ENCODE data around the gene KIRREL3. TPM values are rescaled to one million over a fixed set of nuclear protein-coding genes. Genes with fewer than 3 reads are reported as not detected.
A peak's percentile ranks its signal among the peaks of the same experiment; 100 is the strongest.

The KIRREL3 gene
- total and polyA plus RNA-seq, 9 of the 15 experiments (the other 6 are each of a cell fraction or from before 2014, with no cell fraction given), result 0.04 to 0.10 TPM; not detected in 7

- TF ChIP-seq REST (IDR thresholded peaks at IDR 0.05; ENCODE audit: borderline replicate concordance), result peak; percentile 98
- peak; percentile 95 for TF ChIP-seq REST (CRISPR knock-in tag; IDR thresholded peaks at IDR 0.05; ENCODE audit: low read depth)
- 0 out of 2 replicates have a peak, but pooled peaks have one; percentile 48 for TF ChIP-seq ZNF232 (CRISPR knock-in tag; IDR thresholded peaks at IDR 0.05)
- TF ChIP-seq POLR2AphosphoS5 (IDR thresholded peaks at IDR 0.05; ENCODE audit: control insufficient read depth, insufficient read depth, low read depth, low read length), result no peak
- no peak for TF ChIP-seq ZFX (CRISPR knock-in tag; IDR thresholded peaks at IDR 0.05)
- TF ChIP-seq MAZ (CRISPR knock-in tag; conservative IDR thresholded peaks at IDR 0.05 in 1 of 2, IDR thresholded peaks at IDR 0.05 in 1 of 2), result 0 out of 4 replicates have a peak, but pooled peaks of 1 of the 2 experiments have one; percentile 24
- peak; percentile 97 for TF ChIP-seq EHMT2 (IDR thresholded peaks at IDR 0.05)
- TF ChIP-seq PCBP1 (IDR thresholded peaks at IDR 0.05; ENCODE audit: low read depth, low read length, poor library complexity, severe bottlenecking), result no peak
Measured at GRCh38 chr11:126561327-126561893, 439.2 kb downstream of the KIRREL3 start (continued).

Data from K562 (cell line).